GM13976 (cell line): Measurements from ENCODE around the gene ADRB2.

Source experiments
- DNase-seq: peaks from one replicate; pipeline ENCODE4 v3.0.0; 2012; ENCODE audit warnings: low spot score
- in situ Hi-C: fragments of 300-500 bp; cut with MboI; formaldehyde crosslinking; loops from one replicate; pipeline ENCODE4 v1.12.0; 2022; ENCODE audit warnings: low sequenced_read_pairs, mixed read lengths, inconsistent platforms; ENCODE audit not compliant: unreplicated experiment
- TF ChIP-seq, protein P1 (sequence below): IDR thresholded peaks from 2 replicates; pipeline ENCODE4 v1.5.1; 2012; ENCODE audit warnings: borderline replicate concordance, mild to moderate bottlenecking; ENCODE audit not compliant: insufficient read depth; ENCODE audit errors: extremely low read depth, missing control alignments, control extremely low read depth

ADRB2 gene

DNA sequence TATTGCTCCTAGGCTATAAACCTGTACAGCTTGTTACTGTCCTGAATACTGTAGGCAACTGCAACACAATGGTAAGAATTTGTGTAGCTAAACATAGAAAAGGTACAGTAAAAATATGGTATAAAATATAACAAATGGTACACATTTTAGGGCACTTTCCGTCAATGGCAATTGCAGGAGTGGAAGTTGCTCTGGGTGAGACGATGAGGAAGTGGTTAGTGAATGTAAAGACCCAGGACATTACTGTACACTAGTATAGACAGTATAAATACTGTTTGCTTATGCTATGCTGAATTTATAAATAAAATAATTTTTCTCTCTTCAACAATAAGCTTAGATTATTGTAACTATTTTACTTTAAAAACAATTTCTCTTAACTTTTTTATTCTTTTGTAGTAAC, 15.6 kb upstream of the ADRB2 start:
- no peak for DNase-seq
- TF ChIP-seq, protein P1, sequence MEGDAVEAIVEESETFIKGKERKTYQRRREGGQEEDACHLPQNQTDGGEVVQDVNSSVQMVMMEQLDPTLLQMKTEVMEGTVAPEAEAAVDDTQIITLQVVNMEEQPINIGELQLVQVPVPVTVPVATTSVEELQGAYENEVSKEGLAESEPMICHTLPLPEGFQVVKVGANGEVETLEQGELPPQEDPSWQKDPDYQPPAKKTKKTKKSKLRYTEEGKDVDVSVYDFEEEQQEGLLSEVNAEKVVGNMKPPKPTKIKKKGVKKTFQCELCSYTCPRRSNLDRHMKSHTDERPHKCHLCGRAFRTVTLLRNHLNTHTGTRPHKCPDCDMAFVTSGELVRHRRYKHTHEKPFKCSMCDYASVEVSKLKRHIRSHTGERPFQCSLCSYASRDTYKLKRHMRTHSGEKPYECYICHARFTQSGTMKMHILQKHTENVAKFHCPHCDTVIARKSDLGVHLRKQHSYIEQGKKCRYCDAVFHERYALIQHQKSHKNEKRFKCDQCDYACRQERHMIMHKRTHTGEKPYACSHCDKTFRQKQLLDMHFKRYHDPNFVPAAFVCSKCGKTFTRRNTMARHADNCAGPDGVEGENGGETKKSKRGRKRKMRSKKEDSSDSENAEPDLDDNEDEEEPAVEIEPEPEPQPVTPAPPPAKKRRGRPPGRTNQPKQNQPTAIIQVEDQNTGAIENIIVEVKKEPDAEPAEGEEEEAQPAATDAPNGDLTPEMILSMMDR = no peak
- in situ Hi-C loops = no loop called here

- no peak for DNase-seq
- TF ChIP-seq, protein P1 = no peak
- in situ Hi-C loops = no loop called here
These were observed 14.7 kb upstream of the ADRB2 start for GRCh38 chr5:148811756-148812155.

DNA sequence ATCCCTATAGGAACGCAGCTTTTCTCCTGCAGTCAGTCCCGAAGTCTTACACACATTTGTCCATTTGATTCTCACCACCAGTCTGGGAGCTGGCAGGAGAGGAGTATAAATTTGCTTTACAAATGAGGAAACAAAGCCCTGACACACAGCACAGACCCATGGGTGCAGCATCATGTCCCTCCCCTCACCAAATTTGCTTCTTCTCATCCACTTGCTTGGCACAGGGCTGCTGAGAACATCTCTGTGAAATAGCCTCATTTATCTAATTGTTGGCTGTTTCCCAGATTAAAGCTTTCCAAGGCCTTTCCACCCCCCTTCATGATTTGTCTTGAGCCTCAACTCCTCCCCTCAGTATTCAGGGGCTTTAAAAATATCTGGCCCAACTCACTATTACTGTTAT, 11.3 kb upstream of the ADRB2 start:
- in situ Hi-C loops = no loop called here
- TF ChIP-seq, protein P1 = no peak
- no peak for DNase-seq

- no peak for DNase-seq
- TF ChIP-seq, protein P1 = no peak
- in situ Hi-C loops = no loop called here
These were observed 10.8 kb upstream of the ADRB2 start for GRCh38 chr5:148815578-148815977.

DNA sequence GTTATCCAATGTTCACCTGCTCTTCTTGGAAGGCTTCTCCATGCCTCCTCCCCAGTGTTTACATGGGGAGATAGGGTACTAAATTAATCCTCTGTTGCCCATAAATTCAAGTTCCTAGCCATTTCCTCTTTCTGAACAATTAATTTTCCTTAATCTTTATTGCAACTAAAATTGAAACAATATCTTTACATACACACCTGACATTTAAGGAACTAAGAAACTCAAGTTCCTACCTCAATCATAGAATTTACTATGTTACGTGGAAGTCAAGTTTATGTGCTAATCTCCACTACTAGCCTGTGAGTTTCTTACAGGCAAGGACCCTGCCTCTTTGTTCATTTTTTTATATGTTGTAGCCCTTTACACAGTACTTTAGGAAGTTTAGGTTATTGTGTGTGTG, 10.1 kb upstream of the ADRB2 start:
- in situ Hi-C loops = no loop called here

GRCh38 chr5:148816782-148817181, 9.6 kb upstream of the ADRB2 start:
- TF ChIP-seq, protein P1 = no peak
- DNase-seq = no peak
- in situ Hi-C loops = no loop called here

More for the DNA sequence above, 10.1 kb upstream of the ADRB2 start:
- TF ChIP-seq, protein P1 = no peak
- no peak for DNase-seq

DNA sequence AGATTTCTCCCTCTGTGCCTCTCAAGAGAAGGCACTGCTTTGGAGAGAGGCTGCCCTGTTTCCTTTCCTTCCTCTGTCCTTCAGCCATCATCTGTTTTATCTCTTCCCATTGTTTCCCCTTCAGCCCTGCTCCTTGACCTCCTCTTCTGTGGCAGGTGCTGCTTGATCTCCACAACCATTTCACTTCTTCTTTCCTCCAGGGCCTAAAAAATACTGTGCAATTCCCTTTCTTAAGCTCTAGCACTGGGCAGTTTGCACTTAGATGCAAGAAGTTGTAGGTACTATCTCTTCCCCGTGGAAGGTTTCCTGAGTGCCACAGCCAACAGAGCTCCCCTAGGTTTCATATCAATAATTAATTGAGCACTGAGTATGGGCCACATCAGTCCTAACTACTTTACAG, 8.8 kb upstream of the ADRB2 start:
- TF ChIP-seq, protein P1 = no peak
- DNase-seq = no peak
- in situ Hi-C loops = no loop called here
